A549 (cell line): ENCODE results near the gene PRX.
"Not testable (repeated sequence)": the region's sequence is repeated elsewhere in the genome, so short reads cannot be mapped to it uniquely, and the experiment has no call there.

Experiments used
- CBX2 ChIP-seq: fragments of 200-600 bp; sonication (generic); IDR thresholded peaks from 2 replicates; pipeline ENCODE4 v1.6.1; 2016; ENCODE audit warnings: low read depth, mild to moderate bottlenecking, borderline replicate concordance
- CTCF ChIP-seq: fragments of >200 bp; sonication (Bioruptor Twin); formaldehyde crosslinking; IDR thresholded peaks from 3 replicates; pipeline ENCODE4 v1.5.1; 2016
- E2F6 ChIP-seq: IDR thresholded peaks from 2 replicates; pipeline ENCODE4 v1.6.1; 2012; ENCODE audit warnings: low read depth, borderline replicate concordance
- FOSB ChIP-seq: fragments of 250-450 bp; sonication (Bioruptor Pico); IDR thresholded peaks from 2 replicates; pipeline ENCODE4 v1.5.0; 2020; ENCODE audit warnings: mild to moderate bottlenecking, moderate library complexity
- MAFK ChIP-seq: fragments of 450-650 bp; IDR thresholded peaks from 2 replicates; pipeline ENCODE4 v1.6.1; 2014; ENCODE audit not compliant: partially characterized antibody
- POLR2A ChIP-seq: IDR thresholded peaks from 2 replicates; pipeline ENCODE4 v1.6.1; 2012; ENCODE audit warnings: mild to moderate bottlenecking, low read length
- RAD21 ChIP-seq, 2 experiments: fragments of >200 bp in 1 of 2; sonication (Bioruptor Twin) in 1 of 2; formaldehyde crosslinking in 1 of 2; IDR thresholded peaks in 1 of 2; conservative IDR thresholded peaks in 1 of 2; 2 replicates in 1 of 2; 3 replicates in 1 of 2; pipeline ENCODE4 v1.6.1; 2012 to 2018; ENCODE audit warnings: inconsistent platforms in 1 of 2
- RFX5 ChIP-seq: fragments of 450-650 bp; IDR thresholded peaks from 2 replicates; pipeline ENCODE4 v1.7.1; 2014; ENCODE audit warnings: antibody characterized with exemption, mild to moderate bottlenecking, moderate library complexity
- SMC3 ChIP-seq: fragments of >200 bp; sonication (Bioruptor Twin); formaldehyde crosslinking; IDR thresholded peaks from 3 replicates; pipeline ENCODE4 v1.6.1; 2018; ENCODE audit warnings: inconsistent platforms

- not testable (repeated sequence) for TF ChIP-seq CTCF; FOSB; E2F6; CBX2; POLR2A; SMC3; RAD21 (conservative IDR thresholded peaks at IDR 0.05 in 1 of 2, IDR thresholded peaks at IDR 0.05 in 1 of 2); MAFK; RFX5
These were observed 4.6 kb downstream of the PRX start for GRCh38 chr19:40408598-40408925.
